Nucleus accumbens (tissue), 56 donors: ENCODE results near the gene DMKN.

Experiments used
- DNase-seq, 56 donors: peaks; one replicate each; lab custom pipeline; 2025; lab: John Stamatoyannopoulos, UW

DMKN gene

GRCh38 chr19:35529241-35530218 lies 16.1 kb upstream of the DMKN start:
- peak in 1 of 56 donors; percentile 4 for DNase-seq

- peak in 6 of 56 donors; percentile 3 to 23 (median 10) for DNase-seq
Observed at GRCh38 chr19:35528218-35529038, 15.0 kb upstream of the DMKN start, which contains the start of gene SBSN. Gene SBSN, minus strand, starts transcription at chr19:35528311. Its CDS starts 30 bp downstream, at chr19:35528281.

- DNase-seq = no peak
Observed at GRCh38 chr19:35525873-35526272, 12.4 kb upstream of the DMKN start.

GRCh38 chr19:35524181-35524837 lies 10.9 kb upstream of the DMKN start:
- no peak for DNase-seq

GRCh38 chr19:35522745-35523327 lies 9.4 kb upstream of the DMKN start:
- no peak for DNase-seq

GRCh38 chr19:35521124-35521743 lies 7.8 kb upstream of the DMKN start:
- no peak for DNase-seq

GRCh38 chr19:35519291-35519690 lies 5.8 kb upstream of the DMKN start:
- no peak for DNase-seq

GRCh38 chr19:35518313-35518712 lies 4.9 kb upstream of the DMKN start:
- no peak for DNase-seq

DNA sequence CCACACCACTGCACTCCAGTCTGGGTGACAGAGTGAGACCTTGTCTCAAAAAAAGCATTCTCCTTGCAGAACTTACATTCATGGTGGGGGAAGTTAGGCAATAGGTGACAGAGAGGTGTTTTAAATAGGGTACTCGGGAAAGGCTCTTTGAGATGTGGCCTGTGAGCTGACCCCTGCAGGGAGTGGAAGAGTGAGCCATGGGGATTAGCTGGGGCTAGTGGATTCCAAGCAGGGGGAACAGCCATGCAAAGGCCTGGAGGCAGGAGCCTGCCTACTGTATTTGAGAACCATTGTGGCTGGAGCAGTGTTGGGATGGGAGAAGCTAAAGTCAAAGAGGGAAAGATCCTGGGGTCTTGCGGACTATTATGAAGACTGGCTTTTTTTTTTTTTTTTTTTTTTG lies 3.9 kb upstream of the DMKN start:
- no peak for DNase-seq

DNA sequence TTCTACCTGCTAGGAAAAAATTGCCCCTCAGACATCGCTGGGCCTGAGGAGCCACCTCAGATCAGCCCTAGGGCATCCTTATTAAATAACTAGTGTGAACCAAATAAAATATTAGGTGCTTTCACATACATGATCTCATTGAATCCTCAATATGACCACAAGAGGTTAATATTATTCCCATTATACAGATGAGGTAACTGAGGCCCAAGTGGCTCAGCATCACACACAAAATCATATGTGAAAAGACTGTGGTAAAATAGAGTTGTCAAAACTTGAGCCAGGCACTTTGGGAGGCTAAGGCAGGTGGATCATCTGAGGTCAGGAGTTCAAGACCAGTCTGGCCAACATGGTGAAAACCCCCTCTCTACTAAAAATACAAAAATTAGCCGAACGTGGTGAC lies 2.9 kb upstream of the DMKN start:
- no peak for DNase-seq

GRCh38 chr19:35514282-35514809 lies 897 bp upstream of the DMKN start:
- DNase-seq = no peak

DNA sequence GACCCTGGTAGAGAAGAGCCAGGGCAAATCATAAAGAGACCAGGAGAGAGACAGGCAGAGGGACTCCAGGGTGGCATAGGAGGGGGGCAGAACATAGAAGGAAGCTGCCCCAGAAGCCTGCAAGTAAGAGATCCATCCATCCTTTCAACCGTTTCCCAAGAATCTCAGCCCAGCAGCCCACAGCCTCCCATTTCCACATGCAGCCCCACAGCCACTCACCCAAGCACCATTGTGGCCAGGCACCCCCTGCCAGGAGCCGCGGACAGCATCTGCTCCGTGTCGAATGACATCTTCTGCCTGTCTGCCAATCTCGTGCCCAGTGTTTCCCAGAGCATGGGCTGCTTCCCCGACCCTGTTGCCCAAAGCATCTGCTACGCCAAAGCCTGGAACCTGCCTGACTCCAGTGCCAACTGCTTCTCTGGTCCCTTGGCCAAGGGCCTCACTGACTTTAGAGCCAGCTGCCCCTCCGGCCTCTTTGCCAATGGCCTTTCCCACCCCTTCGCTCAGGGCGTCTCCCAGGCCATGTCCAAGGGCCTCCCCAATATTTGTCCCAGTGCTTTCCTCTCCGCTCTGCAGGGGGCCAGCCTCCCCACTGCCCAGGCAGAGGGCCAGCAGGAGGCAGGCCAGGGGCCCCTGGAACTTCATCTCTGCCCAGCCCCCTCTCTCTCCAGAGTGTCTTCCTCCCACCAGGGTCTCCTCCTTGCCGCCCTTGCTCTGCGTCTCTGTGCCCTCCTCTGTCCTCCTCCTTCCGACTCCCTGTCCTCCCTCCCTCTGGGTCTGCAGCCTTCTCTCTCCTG lies 420 bp downstream of the DMKN start:
- DNase-seq = no peak

DNA sequence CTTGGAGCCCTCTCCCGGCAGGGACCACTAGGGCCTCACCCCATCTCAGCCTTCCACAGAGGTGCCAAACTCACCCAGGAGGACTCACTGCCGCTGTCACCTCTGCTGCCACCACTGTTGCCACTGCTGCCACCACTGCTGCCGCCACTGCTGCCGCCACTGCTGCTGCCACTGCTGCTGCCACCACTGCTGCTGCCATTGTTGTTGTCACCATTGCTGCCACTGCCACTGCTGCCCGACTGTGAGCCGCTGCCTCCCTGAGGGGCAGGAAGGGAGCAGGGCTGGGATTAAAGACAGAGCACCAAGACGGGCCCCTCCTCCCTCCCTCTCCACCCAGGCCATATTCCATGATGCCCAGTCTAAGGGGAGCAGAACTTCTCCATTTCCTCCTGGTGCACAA lies 2.1 kb downstream of the DMKN start:
- no peak for DNase-seq

- DNase-seq = no peak
Observed at GRCh38 chr19:35510626-35510964, 2.9 kb downstream of the DMKN start.

- peak in 42 of 56 donors; percentile 4 to 76 (median 27) for DNase-seq
Observed at GRCh38 chr19:35509861-35510625, 3.4 kb downstream of the DMKN start.

DNA sequence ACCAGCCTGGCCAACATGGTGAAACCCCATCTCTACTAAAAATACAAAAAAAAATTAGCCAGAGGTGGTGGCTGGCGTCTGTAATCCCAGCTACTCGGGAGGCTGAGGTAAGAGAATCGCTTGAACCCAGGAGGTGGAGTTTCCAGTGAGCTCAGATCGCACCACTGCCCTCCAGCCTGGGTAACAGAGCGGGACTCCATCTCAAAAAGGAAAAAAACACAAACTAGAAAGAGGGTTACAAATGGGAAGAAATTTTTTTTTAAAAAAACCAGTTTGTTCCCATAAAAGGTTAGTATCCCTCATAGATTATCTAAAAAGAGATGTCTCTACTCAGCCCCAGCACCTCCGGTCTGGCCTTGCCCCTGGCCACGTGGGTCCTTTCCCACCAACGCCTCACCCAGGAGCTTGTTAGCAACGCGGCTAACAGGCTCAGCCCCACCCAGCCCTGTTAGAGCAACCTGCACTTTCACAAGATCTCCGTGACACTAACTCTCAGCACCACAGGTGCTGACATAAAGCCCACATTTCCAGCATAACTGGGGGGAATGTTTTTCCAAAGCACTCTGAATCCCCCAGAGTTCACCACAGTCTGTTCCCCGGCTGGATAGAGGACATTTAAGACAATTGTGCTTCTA lies 4.3 kb downstream of the DMKN start:
- peak in 16 of 56 donors; percentile 5 to 55 (median 16) for DNase-seq

- no peak for DNase-seq
Observed at GRCh38 chr19:35508129-35508528, 5.3 kb downstream of the DMKN start.

DNA sequence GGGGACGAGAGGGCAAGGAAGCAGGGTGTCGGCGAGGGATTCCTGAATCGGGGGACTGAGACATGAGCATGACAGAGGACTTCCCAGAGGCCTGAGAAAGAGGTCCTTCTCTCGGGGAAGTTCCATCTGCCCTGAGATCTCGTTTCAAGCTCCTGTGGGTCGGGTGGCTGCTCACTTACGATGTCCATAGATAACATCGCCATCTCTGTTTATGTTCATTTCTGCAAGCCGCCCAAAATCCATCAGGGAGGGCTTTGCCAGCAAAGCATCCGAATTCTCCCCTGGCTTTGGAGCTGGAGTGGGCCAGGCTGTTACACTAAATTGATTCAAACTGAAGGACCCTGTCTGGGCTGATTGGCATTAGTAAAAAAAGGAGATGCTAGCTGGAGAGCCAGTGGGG lies 5.9 kb downstream of the DMKN start:
- DNase-seq = no peak
